HepG2 (cell line): ENCODE data around the gene INAFM2. TPM values are rescaled to one million over a fixed set of nuclear protein-coding genes. Genes with fewer than 3 reads are reported as not detected.

ENCODE experiments used
- AGO1 ChIP-seq: fragments of 200-400 bp; formaldehyde crosslinking; IDR thresholded peaks from 2 replicates; pipeline ENCODE4 v1.6.1; 2017; ENCODE audit warnings: mild to moderate bottlenecking, low read depth, low read length, moderate library complexity; ENCODE audit not compliant: poor library complexity, severe bottlenecking
- ARID3A ChIP-seq: IDR thresholded peaks from 2 replicates; pipeline ENCODE4 v1.6.1; 2012; ENCODE audit warnings: low read depth, low read length, improper control_type of control experiment
- BATF2 ChIP-seq: sonication (generic); formaldehyde crosslinking; IDR thresholded peaks from 2 replicates; pipeline ENCODE4 v1.8.0; 2022; ENCODE audit warnings: mild to moderate bottlenecking, missing genetic modification reagents, moderate library complexity
- CENPBD1 ChIP-seq: sonication (generic); formaldehyde crosslinking; IDR thresholded peaks from 2 replicates; pipeline ENCODE4 v1.8.0; 2022; ENCODE audit warnings: missing genetic modification reagents, low read depth, mild to moderate bottlenecking, borderline replicate concordance
- DPF2 ChIP-seq: sonication (generic); formaldehyde crosslinking; IDR thresholded peaks from 2 replicates; pipeline ENCODE4 v1.4.0; 2020; ENCODE audit warnings: mild to moderate bottlenecking, low read depth, missing genetic modification reagents, borderline replicate concordance
- EED ChIP-seq: sonication (generic); formaldehyde crosslinking; IDR thresholded peaks from 2 replicates; pipeline ENCODE4 v1.5.0; 2020; ENCODE audit warnings: mild to moderate bottlenecking, missing genetic modification reagents
- ELF1 ChIP-seq: sonication (generic); formaldehyde crosslinking; IDR thresholded peaks from 2 replicates; pipeline ENCODE4 v1.4.0; 2020; ENCODE audit warnings: missing genetic modification reagents
- GATAD2A ChIP-seq: IDR thresholded peaks from 2 replicates; pipeline ENCODE4 v1.6.1; 2016
- HDAC1 ChIP-seq: sonication (generic); formaldehyde crosslinking; IDR thresholded peaks from 2 replicates; pipeline ENCODE4 v1.5.1; 2020; ENCODE audit warnings: mild to moderate bottlenecking, missing genetic modification reagents
- HHEX ChIP-seq: IDR thresholded peaks from 2 replicates; pipeline ENCODE4 v1.6.1; 2016; ENCODE audit warnings: control low read depth
- HOXA7 ChIP-seq: sonication (generic); formaldehyde crosslinking; IDR thresholded peaks from 2 replicates; pipeline ENCODE4 v1.8.1; 2022; ENCODE audit warnings: mild to moderate bottlenecking, missing genetic modification reagents, moderate library complexity
- ISX ChIP-seq: sonication (generic); formaldehyde crosslinking; conservative IDR thresholded peaks from 2 replicates; pipeline ENCODE4 v1.5.0; 2020; ENCODE audit warnings: missing genetic modification reagents
- MIXL1 ChIP-seq: IDR thresholded peaks from 2 replicates; pipeline ENCODE4 v1.6.1; 2016
- NAIF1 ChIP-seq: sonication (generic); formaldehyde crosslinking; IDR thresholded peaks from 2 replicates; pipeline ENCODE4 v1.5.0; 2020; ENCODE audit warnings: mild to moderate bottlenecking, missing genetic modification reagents, borderline replicate concordance
- NCOR1 ChIP-seq: fragments of 200-600 bp; sonication (generic); IDR thresholded peaks from 2 replicates; pipeline ENCODE4 v1.7.0; 2017; ENCODE audit warnings: antibody characterized with exemption, low read length, borderline replicate concordance
- NPAS2 ChIP-seq: sonication (generic); formaldehyde crosslinking; IDR thresholded peaks from 2 replicates; pipeline ENCODE4 v1.8.0; 2022; ENCODE audit warnings: mild to moderate bottlenecking, missing genetic modification reagents, borderline replicate concordance
- POLR2AphosphoS2 ChIP-seq: IDR thresholded peaks from 2 replicates; pipeline ENCODE4 v1.6.1; 2011; ENCODE audit warnings: low read depth, low read length, improper control_type of control experiment
- PRPF4 ChIP-seq: fragments of 200-400 bp; formaldehyde crosslinking; IDR thresholded peaks from 2 replicates; pipeline ENCODE4 v1.6.1; 2016; ENCODE audit warnings: low read length, low read depth; ENCODE audit not compliant: poor library complexity, severe bottlenecking
- SRSF9 ChIP-seq: fragments of 200-400 bp; formaldehyde crosslinking; IDR thresholded peaks from 2 replicates; pipeline ENCODE4 v1.6.1; 2018; ENCODE audit warnings: borderline replicate concordance, mild to moderate bottlenecking, low read depth, low read length; ENCODE audit not compliant: insufficient read depth, poor library complexity, severe bottlenecking
- TCF12 ChIP-seq, 2 experiments: fragments of 450-650 bp in 1 of 2; sonication (generic) in 1 of 2; formaldehyde crosslinking in 1 of 2; IDR thresholded peaks; 2 replicates each; pipeline versions ENCODE4 v1.6.1 to v1.8.0; 2017 to 2022; ENCODE audit warnings: antibody characterized with exemption in 1 of 2, mild to moderate bottlenecking in 1 of 2, missing genetic modification reagents in 1 of 2, moderate library complexity in 1 of 2
- TFDP2 ChIP-seq: sonication (generic); formaldehyde crosslinking; IDR thresholded peaks from 2 replicates; pipeline ENCODE4 v1.4.0; 2020; ENCODE audit warnings: missing genetic modification reagents
- ZFP36L1 ChIP-seq: sonication (generic); formaldehyde crosslinking; IDR thresholded peaks from 2 replicates; pipeline ENCODE4 v1.8.0; 2022; ENCODE audit warnings: mild to moderate bottlenecking, missing genetic modification reagents, moderate library complexity
- ZKSCAN1 ChIP-seq: fragments of 150-350 bp; IDR thresholded peaks from 2 replicates; pipeline ENCODE4 v1.6.1; 2014; ENCODE audit warnings: low read length
- ZNF17 ChIP-seq: sonication (generic); formaldehyde crosslinking; IDR thresholded peaks from 2 replicates; pipeline ENCODE4 v1.5.0; 2020; ENCODE audit warnings: mild to moderate bottlenecking, missing genetic modification reagents
- ZNF3 ChIP-seq: IDR thresholded peaks from 2 replicates; pipeline ENCODE4 v1.7.0; 2017; ENCODE audit warnings: inconsistent platforms
- ZNF44 ChIP-seq: sonication (generic); formaldehyde crosslinking; IDR thresholded peaks from 2 replicates; pipeline ENCODE4 v1.5.1; 2020; ENCODE audit warnings: mild to moderate bottlenecking, missing genetic modification reagents
- ZNF879 ChIP-seq: sonication (generic); formaldehyde crosslinking; IDR thresholded peaks from 2 replicates; pipeline ENCODE4 v1.8.1; 2023; ENCODE audit warnings: missing genetic modification reagents
- polyA plus RNA-seq, 8 experiments: library from polyadenylated mRNA; depleted of rRNA in 3 of 8; stranded (reverse) in 7 of 8; unstranded in 1 of 8; fragments of >200 nt; fragmentation: Illumina TruSeq in 4 of 8; extraction: Trizol in 4 of 8; gene quantifications; 2 replicates each; pipeline versions ENCODE4 v1.2.1 to v1.2.3, GENCODE V29; 2011 to 2016; ENCODE audit warnings: low read depth in 4 of 8, missing spikeins in 1 of 8, mixed read lengths in 1 of 8; ENCODE audit not compliant: insufficient read depth in 1 of 8
- total RNA-seq, 5 experiments: library from RNA; depleted of rRNA; stranded (reverse); fragments of >200 nt; fragmentation: Illumina TruSeq; extraction: Trizol; gene quantifications; 2 replicates each; pipeline ENCODE4 v1.2.3, GENCODE V29; 2016; ENCODE audit warnings: low read depth in 1 of 5

INAFM2 gene
- total and polyA plus RNA-seq, 2 of the 13 experiments (the other 11 are each of a cell fraction or from before 2014, with no cell fraction given) = 5.5 to 6.5 TPM

- 0 out of 2 replicates have a peak, but pooled peaks have one; percentile 78 for TF ChIP-seq ZNF44 (CRISPR knock-in tag)
- no peak for TF ChIP-seq NCOR1
- peak; percentile 97 for TF ChIP-seq ISX (CRISPR knock-in tag)
- peak; percentile 34; the same call in 1 of the 2 replicates for TF ChIP-seq GATAD2A (CRISPR knock-in tag)
- TF ChIP-seq PRPF4 = no peak
- TF ChIP-seq HOXA7 (CRISPR knock-in tag) = peak; percentile 73; the same call in 1 of the 2 replicates
- TF ChIP-seq ZNF3 (CRISPR knock-in tag) = peak; percentile 56; the same call in 1 of the 2 replicates
- peak; percentile 79; the same call in 1 of the 2 replicates for TF ChIP-seq ZNF17 (CRISPR knock-in tag)
- TF ChIP-seq ARID3A = no peak
- no peak for TF ChIP-seq POLR2AphosphoS2
- TF ChIP-seq BATF2 (CRISPR knock-in tag) = peak; percentile 97
- peak; percentile 91 for TF ChIP-seq EED
- no peak for TF ChIP-seq TCF12 (IDR thresholded peaks at IDR 0.05)
- TF ChIP-seq TCF12 (CRISPR knock-in tag; IDR thresholded peaks at IDR 0.05) = no peak
- TF ChIP-seq HHEX (CRISPR knock-in tag) = no peak
- no peak for TF ChIP-seq DPF2 (CRISPR knock-in tag)
- TF ChIP-seq NPAS2 (CRISPR knock-in tag) = no peak
- peak; percentile 31; the same call in 1 of the 2 replicates for TF ChIP-seq ELF1 (CRISPR knock-in tag)
- no peak for TF ChIP-seq SRSF9
- peak; percentile 84; the same call in 1 of the 2 replicates for TF ChIP-seq NAIF1 (CRISPR knock-in tag)
- TF ChIP-seq ZNF879 (CRISPR knock-in tag) = peak; percentile 95
- no peak for TF ChIP-seq AGO1
- no peak for TF ChIP-seq ZKSCAN1
- TF ChIP-seq TFDP2 (CRISPR knock-in tag) = peak; percentile 94
- peak; percentile 64 for TF ChIP-seq HDAC1
- peak; percentile 67; the same call in 1 of the 2 replicates for TF ChIP-seq MIXL1 (CRISPR knock-in tag)
- TF ChIP-seq CENPBD1 = peak; percentile 90; the same call in 1 of the 2 replicates
- peak; percentile 93; the same call in 1 of the 2 replicates for TF ChIP-seq ZFP36L1 (CRISPR knock-in tag)
These were observed 44.5 kb downstream of the INAFM2 start (continued) for GRCh38 chr15:40367686-40368611.
